ENCODE data around the gene SLC10A7.

- TF ChIP-seq POLR2A (IDR thresholded peaks at IDR 0.05) (no peak), CTCF (IDR thresholded peaks at IDR 0.05) (no peak)
Measured at GRCh38 chr4:146260521-146260920, 261.2 kb downstream of the SLC10A7 start.

All from adrenal gland (tissue), 5 donors.